ENCODE data around the gene ADCY1.

- TF ChIP-seq CTCF (conservative IDR thresholded peaks at IDR 0.05; ENCODE audit: low read depth, low read length) (no peak), EZH2 (IDR thresholded peaks at IDR 0.05; ENCODE audit: borderline replicate concordance, low read depth, low read length, poor library complexity, severe bottlenecking) (no peak)
Measured at GRCh38 chr7:45543473-45543872, 30.7 kb upstream of the ADCY1 start.

Measured in A673 (cell line).